K562 (cell line): ENCODE results near the gene SAE1. TPM values are rescaled to one million over a fixed set of nuclear protein-coding genes. Genes with fewer than 3 reads are reported as not detected.

Source experiments
- ADNP ChIP-seq: fragments of 200-800 bp; sonication (Bioruptor generic); IDR thresholded peaks from 2 replicates; pipeline ENCODE4 v1.6.1; 2016; ENCODE audit warnings: missing genetic modification characterization, missing compliant biosample characterization
- ARID4B ChIP-seq: sonication (generic); formaldehyde crosslinking; IDR thresholded peaks from 2 replicates; pipeline ENCODE4 v1.8.0; 2022; ENCODE audit warnings: mild to moderate bottlenecking, missing genetic modification reagents
- BRF2 ChIP-seq: IDR thresholded peaks from 3 replicates; pipeline ENCODE4 v1.6.1; 2011; ENCODE audit warnings: borderline replicate concordance, mild to moderate bottlenecking; ENCODE audit not compliant: insufficient read length, insufficient read depth
- HLTF ChIP-seq: fragments of 450-650 bp; IDR thresholded peaks from 2 replicates; pipeline ENCODE4 v1.6.1; 2016
- MEIS2 ChIP-seq: fragments of 450-650 bp; IDR thresholded peaks from 2 replicates; pipeline ENCODE4 v1.6.1; 2014; ENCODE audit warnings: mild to moderate bottlenecking; ENCODE audit not compliant: partially characterized antibody
- MTA3 ChIP-seq: fragments of 450-650 bp; formaldehyde crosslinking; IDR thresholded peaks from 2 replicates; pipeline ENCODE4 v1.6.1; 2017; ENCODE audit warnings: mild to moderate bottlenecking, borderline replicate concordance
- PRPF4 ChIP-seq: fragments of 200-400 bp; formaldehyde crosslinking; IDR thresholded peaks from one replicate; pipeline ENCODE4 v1.6.1; 2017; ENCODE audit warnings: low read length, low read depth, mild to moderate bottlenecking; ENCODE audit not compliant: insufficient read depth, poor library complexity, severe bottlenecking
- RAD51 ChIP-seq: fragments of 450-650 bp; IDR thresholded peaks from 2 replicates; pipeline ENCODE4 v1.7.1; 2016; ENCODE audit warnings: low read depth, mild to moderate bottlenecking, borderline replicate concordance
- RB1 ChIP-seq: fragments of 450-650 bp; IDR thresholded peaks from 2 replicates; pipeline ENCODE4 v1.6.1; 2017; ENCODE audit warnings: low read depth, mild to moderate bottlenecking
- RCOR1 ChIP-seq, 2 experiments: IDR thresholded peaks; 2 replicates each; pipeline ENCODE4 v1.6.1; 2012; ENCODE audit warnings: low read depth in 2 of 2, low read length in 2 of 2, borderline replicate concordance in 1 of 2, improper control_type of control experiment in 1 of 2
- RNF2 ChIP-seq: sonication (generic); IDR thresholded peaks from 2 replicates; pipeline ENCODE4 v1.6.1; 2016
- SIN3B ChIP-seq: fragments of 450-650 bp; IDR thresholded peaks from 2 replicates; pipeline ENCODE4 v1.6.1; 2017; ENCODE audit warnings: low read depth, mild to moderate bottlenecking, moderate library complexity
- STAG1 ChIP-seq: sonication (generic); formaldehyde crosslinking; IDR thresholded peaks from 2 replicates; pipeline ENCODE4 v1.5.0; 2020; ENCODE audit warnings: missing genetic modification reagents, borderline replicate concordance
- XRCC5 ChIP-seq: fragments of 200-400 bp; formaldehyde crosslinking; IDR thresholded peaks from 2 replicates; pipeline ENCODE4 v1.6.1; 2017; ENCODE audit warnings: low read depth, mild to moderate bottlenecking, low read length
- ZFP1 ChIP-seq: fragments of 450-650 bp; formaldehyde crosslinking; IDR thresholded peaks from 2 replicates; pipeline ENCODE4 v1.4.0; 2020; ENCODE audit warnings: mild to moderate bottlenecking, mixed read lengths
- ZNF217 ChIP-seq: sonication (generic); formaldehyde crosslinking; IDR thresholded peaks from 2 replicates; pipeline ENCODE4 v1.8.0; 2022; ENCODE audit warnings: mild to moderate bottlenecking, missing genetic modification reagents
- polyA plus RNA-seq, 8 experiments: library from polyadenylated mRNA; depleted of rRNA in 4 of 8; stranded (reverse) in 5 of 8; unstranded in 3 of 8; fragments of >200 nt; fragmentation: Nextera tagmentation in 2 of 8; fragmentation: Illumina TruSeq in 1 of 8; extraction: Ambion mirVana in 2 of 8; extraction: Trizol in 1 of 8; gene quantifications; 2 replicates each; pipeline versions ENCODE4 v1.2.1 to v1.2.3, GENCODE V29; 2011 to 2014; ENCODE audit warnings: inconsistent platforms in 1 of 8, missing spikeins in 1 of 8
- total RNA-seq, 7 experiments: library from RNA; depleted of rRNA in 6 of 7; stranded (reverse); fragments of >200 nt in 6 of 7; fragmentation: Illumina TruSeq in 2 of 7; extraction: Trizol in 2 of 7; gene quantifications; 2 replicates each; pipeline versions ENCODE4 v1.2.1 to v1.2.3, GENCODE V29; 2011 to 2021; ENCODE audit warnings: low replicate concordance in 1 of 7
- TF ChIP-seq, protein P1 (sequence below): IDR thresholded peaks from 3 replicates; pipeline ENCODE4 v1.6.1; 2011; ENCODE audit warnings: borderline replicate concordance, mild to moderate bottlenecking, moderate library complexity; ENCODE audit not compliant: insufficient read length; ENCODE audit errors: extremely low read depth
- TF ChIP-seq, protein P2 (sequence below): fragments of 250-450 bp; sonication (Bioruptor Pico); IDR thresholded peaks from 2 replicates; pipeline ENCODE4 v1.5.0; 2020; ENCODE audit warnings: mild to moderate bottlenecking, borderline replicate concordance

Gene SAE1
- total and polyA plus RNA-seq, 9 of the 15 experiments (the other 6 are each of a cell fraction or from before 2014, with no cell fraction given): 82.8 to 299 (median 217) TPM

- TF ChIP-seq BRF2 (no peak), HLTF (no peak), ADNP (tag) (no peak), RB1 (peak; percentile 46; the same call in 1 of the 2 replicates), PRPF4 (peak; percentile 90), MTA3 (0 out of 2 replicates have a peak, but pooled peaks have one; percentile 13), STAG1 (CRISPR knock-in tag) (no peak), ZFP1 (CRISPR knock-in tag) (no peak), RCOR1 (IDR thresholded peaks at IDR 0.05; ENCODE audit: borderline replicate concordance in 1 of 2, low read depth in 2 of 2, low read length in 2 of 2) (no peak), RNF2 (no peak), ZNF217 (no peak), MEIS2 (no peak), SIN3B (peak; percentile 48; the same call in 1 of the 2 replicates), XRCC5 (0 out of 2 replicates have a peak, but pooled peaks have one; percentile 24), ARID4B (CRISPR knock-in tag) (0 out of 2 replicates have a peak, but pooled peaks have one; percentile 9), RAD51 (no peak)
- TF ChIP-seq, protein P1, sequence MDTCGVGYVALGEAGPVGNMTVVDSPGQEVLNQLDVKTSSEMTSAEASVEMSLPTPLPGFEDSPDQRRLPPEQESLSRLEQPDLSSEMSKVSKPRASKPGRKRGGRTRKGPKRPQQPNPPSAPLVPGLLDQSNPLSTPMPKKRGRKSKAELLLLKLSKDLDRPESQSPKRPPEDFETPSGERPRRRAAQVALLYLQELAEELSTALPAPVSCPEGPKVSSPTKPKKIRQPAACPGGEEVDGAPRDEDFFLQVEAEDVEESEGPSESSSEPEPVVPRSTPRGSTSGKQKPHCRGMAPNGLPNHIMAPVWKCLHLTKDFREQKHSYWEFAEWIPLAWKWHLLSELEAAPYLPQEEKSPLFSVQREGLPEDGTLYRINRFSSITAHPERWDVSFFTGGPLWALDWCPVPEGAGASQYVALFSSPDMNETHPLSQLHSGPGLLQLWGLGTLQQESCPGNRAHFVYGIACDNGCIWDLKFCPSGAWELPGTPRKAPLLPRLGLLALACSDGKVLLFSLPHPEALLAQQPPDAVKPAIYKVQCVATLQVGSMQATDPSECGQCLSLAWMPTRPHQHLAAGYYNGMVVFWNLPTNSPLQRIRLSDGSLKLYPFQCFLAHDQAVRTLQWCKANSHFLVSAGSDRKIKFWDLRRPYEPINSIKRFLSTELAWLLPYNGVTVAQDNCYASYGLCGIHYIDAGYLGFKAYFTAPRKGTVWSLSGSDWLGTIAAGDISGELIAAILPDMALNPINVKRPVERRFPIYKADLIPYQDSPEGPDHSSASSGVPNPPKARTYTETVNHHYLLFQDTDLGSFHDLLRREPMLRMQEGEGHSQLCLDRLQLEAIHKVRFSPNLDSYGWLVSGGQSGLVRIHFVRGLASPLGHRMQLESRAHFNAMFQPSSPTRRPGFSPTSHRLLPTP: no peak
- TF ChIP-seq, protein P2, sequence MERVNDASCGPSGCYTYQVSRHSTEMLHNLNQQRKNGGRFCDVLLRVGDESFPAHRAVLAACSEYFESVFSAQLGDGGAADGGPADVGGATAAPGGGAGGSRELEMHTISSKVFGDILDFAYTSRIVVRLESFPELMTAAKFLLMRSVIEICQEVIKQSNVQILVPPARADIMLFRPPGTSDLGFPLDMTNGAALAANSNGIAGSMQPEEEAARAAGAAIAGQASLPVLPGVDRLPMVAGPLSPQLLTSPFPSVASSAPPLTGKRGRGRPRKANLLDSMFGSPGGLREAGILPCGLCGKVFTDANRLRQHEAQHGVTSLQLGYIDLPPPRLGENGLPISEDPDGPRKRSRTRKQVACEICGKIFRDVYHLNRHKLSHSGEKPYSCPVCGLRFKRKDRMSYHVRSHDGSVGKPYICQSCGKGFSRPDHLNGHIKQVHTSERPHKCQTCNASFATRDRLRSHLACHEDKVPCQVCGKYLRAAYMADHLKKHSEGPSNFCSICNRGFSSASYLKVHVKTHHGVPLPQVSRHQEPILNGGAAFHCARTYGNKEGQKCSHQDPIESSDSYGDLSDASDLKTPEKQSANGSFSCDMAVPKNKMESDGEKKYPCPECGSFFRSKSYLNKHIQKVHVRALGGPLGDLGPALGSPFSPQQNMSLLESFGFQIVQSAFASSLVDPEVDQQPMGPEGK: no peak
Measured at GRCh38 chr19:47111682-47112165, 18.9 kb upstream of the SAE1 start (continued).
